ENCODE measurements around the gene HTR2C. TPM values are rescaled to one million over a fixed set of nuclear protein-coding genes. Genes with fewer than 3 reads are reported as not detected.
"Not testable (repeated sequence)": the region's sequence is repeated elsewhere in the genome, so short reads cannot be mapped to it uniquely, and the experiment has no call there.

Gene HTR2C
- total RNA-seq, 1 experiment from 2014 or later: 1.7 TPM

DNA sequence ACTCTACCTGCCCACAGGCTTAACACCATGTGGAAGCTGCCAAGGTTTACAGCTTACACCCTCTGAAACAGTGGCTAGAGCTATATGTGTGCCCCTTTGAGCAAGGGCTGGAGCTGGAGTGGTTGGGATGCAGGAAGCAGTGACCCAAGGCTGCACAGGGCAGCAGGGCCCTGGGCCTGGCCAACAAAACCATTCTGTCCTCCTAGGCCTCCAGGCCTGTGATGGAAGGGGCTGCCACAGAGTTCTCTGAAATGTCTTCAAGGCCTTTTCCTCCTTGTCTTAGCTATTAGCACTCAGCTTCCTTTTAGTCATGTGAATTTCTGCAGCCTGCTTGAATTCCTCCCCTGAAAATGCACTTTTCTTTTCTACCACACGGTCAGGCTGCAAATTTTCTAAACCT is 348.7 kb downstream of the HTR2C start (continued):
- no peak for TF ChIP-seq ZSCAN18 (CRISPR knock-in tag; IDR thresholded peaks at IDR 0.05)
- TF ChIP-seq TEAD1 (CRISPR knock-in tag; IDR thresholded peaks at IDR 0.05): no peak
- no peak for TF ChIP-seq RELA (CRISPR knock-in tag; IDR thresholded peaks at IDR 0.05; ENCODE audit: borderline replicate concordance)

DNA sequence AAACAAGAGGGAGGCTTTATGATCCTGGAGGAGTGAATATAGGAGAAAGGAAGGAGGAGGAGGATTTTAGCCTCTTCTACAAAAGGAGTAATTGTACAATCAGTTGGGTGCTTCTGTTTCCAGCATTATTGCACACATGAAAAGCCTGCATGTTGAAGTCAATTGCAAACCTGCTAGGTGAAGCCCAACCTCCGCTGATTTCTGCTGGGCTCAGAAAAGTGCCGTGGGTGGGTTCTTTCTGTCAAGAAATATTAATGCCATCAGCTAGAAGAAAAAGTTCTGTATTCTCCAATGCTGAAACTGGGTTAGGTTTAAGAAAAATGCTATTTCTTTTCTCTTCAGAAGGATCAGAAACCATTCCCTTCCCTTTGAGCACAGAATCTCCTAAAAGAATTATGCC is 349.4 kb downstream of the HTR2C start:
- H3K27ac Mint-ChIP-seq; CTCF ChIA-PET; H3K4me1 Mint-ChIP-seq; ATAC-seq; POLR2A ChIA-PET; DNase-seq (ENCODE audit: low spot score); H3K27me3 Mint-ChIP-seq (ENCODE audit: low read depth); H3K4me3 Mint-ChIP-seq: not testable (repeated sequence)
- Mint-ChIP-seq H3K36me3 (peaks cover 25% of the 10 kb centered on the region), H3K9me3 (peaks cover 39% of the 10 kb centered on the region)

DNA sequence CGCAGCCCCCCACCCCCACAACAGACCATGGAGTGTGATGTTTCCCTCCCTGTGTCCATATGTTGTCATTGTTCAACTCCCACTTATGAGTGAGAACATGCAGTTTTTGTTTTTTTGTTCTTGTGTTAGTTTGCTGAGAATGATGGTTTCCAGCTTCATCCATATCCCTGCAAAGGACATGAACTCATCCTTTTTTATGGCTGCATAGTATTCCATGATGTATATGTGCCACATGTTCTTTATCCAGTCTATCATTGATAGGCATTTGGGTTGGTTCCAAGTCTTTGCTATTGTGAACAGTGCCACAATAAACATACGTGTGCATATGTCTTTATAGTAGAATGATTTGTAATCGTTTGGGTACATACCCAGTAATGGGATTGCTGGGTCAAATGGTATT is 353.2 kb downstream of the HTR2C start:
- ATAC-seq; H3K4me1 Mint-ChIP-seq; DNase-seq (ENCODE audit: low spot score); CTCF ChIA-PET; H3K4me3 Mint-ChIP-seq; H3K27ac Mint-ChIP-seq; POLR2A ChIA-PET: not testable (repeated sequence)
- Mint-ChIP-seq H3K36me3 (peaks cover 13% of the 10 kb centered on the region), H3K9me3 (peaks cover 24% of the 10 kb centered on the region), H3K27me3 (ENCODE audit: low read depth) (peaks cover 37% of the 10 kb centered on the region)

GRCh38 chrX:114952696-114953095 is 368.8 kb downstream of the HTR2C start:
- peaks cover 4% of the 10 kb centered on the region; the same call in 1 of the 2 replicates for H3K27me3 Mint-ChIP-seq (ENCODE audit: low read depth)
- H3K36me3 Mint-ChIP-seq: peaks cover 3% of the 10 kb centered on the region; the same call in 1 of the 2 replicates
- POLR2A ChIA-PET: no interaction called here
- no peak overlapping the region for H3K27ac Mint-ChIP-seq
- peaks cover 7% of the 10 kb centered on the region for H3K9me3 Mint-ChIP-seq
- CTCF ChIA-PET: interaction anchor here (0.8 to 1.5 kb wide), 2 partner anchors 235 to 341 kb away, joined by 3 read pairs; no protein-coding TSS in a partner anchor
- DNase-seq (ENCODE audit: low spot score) (no peak), ATAC-seq (peak; percentile 62)
- H3K4me3 Mint-ChIP-seq: no peak overlapping the region
- TF ChIP-seq PRDM15 (CRISPR knock-in tag; IDR thresholded peaks at IDR 0.05): no peak
- TF ChIP-seq RORB (CRISPR knock-in tag; IDR thresholded peaks at IDR 0.05): no peak
- TF ChIP-seq, protein P1, sequence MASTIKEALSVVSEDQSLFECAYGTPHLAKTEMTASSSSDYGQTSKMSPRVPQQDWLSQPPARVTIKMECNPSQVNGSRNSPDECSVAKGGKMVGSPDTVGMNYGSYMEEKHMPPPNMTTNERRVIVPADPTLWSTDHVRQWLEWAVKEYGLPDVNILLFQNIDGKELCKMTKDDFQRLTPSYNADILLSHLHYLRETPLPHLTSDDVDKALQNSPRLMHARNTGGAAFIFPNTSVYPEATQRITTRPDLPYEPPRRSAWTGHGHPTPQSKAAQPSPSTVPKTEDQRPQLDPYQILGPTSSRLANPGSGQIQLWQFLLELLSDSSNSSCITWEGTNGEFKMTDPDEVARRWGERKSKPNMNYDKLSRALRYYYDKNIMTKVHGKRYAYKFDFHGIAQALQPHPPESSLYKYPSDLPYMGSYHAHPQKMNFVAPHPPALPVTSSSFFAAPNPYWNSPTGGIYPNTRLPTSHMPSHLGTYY (CRISPR knock-in tag; IDR thresholded peaks at IDR 0.05): no peak
- TF ChIP-seq, protein P2, sequence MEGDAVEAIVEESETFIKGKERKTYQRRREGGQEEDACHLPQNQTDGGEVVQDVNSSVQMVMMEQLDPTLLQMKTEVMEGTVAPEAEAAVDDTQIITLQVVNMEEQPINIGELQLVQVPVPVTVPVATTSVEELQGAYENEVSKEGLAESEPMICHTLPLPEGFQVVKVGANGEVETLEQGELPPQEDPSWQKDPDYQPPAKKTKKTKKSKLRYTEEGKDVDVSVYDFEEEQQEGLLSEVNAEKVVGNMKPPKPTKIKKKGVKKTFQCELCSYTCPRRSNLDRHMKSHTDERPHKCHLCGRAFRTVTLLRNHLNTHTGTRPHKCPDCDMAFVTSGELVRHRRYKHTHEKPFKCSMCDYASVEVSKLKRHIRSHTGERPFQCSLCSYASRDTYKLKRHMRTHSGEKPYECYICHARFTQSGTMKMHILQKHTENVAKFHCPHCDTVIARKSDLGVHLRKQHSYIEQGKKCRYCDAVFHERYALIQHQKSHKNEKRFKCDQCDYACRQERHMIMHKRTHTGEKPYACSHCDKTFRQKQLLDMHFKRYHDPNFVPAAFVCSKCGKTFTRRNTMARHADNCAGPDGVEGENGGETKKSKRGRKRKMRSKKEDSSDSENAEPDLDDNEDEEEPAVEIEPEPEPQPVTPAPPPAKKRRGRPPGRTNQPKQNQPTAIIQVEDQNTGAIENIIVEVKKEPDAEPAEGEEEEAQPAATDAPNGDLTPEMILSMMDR (IDR thresholded peaks at IDR 0.05): no peak
- TF ChIP-seq ZBTB21 (CRISPR knock-in tag; IDR thresholded peaks at IDR 0.05; ENCODE audit: borderline replicate concordance): no peak
- peaks cover 6% of the 10 kb centered on the region for H3K4me1 Mint-ChIP-seq

Small RNA genes within 50 kb of the gene (microRNA-seq; reads per million reads assigned to microRNA genes)
- gene MIR1264 (ENCODE audit: borderline number of aligned reads) (4.9 reads per million, percentile 12 among the genes with 10 or more reads in this experiment), gene MIR1298 (ENCODE audit: borderline number of aligned reads) (310 reads per million, percentile 79 among the genes with 10 or more reads in this experiment), gene MIR1911 (ENCODE audit: borderline number of aligned reads) (43.7 reads per million, percentile 51 among the genes with 10 or more reads in this experiment), gene MIR1912 (ENCODE audit: borderline number of aligned reads) (94.0 reads per million, percentile 63 among the genes with 10 or more reads in this experiment), gene MIR448 (ENCODE audit: borderline number of aligned reads) (13.6 reads per million, percentile 32 among the genes with 10 or more reads in this experiment), gene MIR764 (ENCODE audit: borderline number of aligned reads) (not detected)

Measured in WTC11 (cell line).